SHP77 treated with DMSO at 0.1 percent for 48 hours (cell line): ENCODE measurements around the gene PDIA5.

Experiments
- DNase-seq: peaks from one replicate; lab custom pipeline; 2025; lab: John Stamatoyannopoulos, UW

The PDIA5 gene

GRCh38 chr3:123042413-123042812, 24.4 kb upstream of the PDIA5 start:
- no peak for DNase-seq

GRCh38 chr3:123044981-123045763, 21.7 kb upstream of the PDIA5 start:
- no peak for DNase-seq

- DNase-seq = no peak
Observed at GRCh38 chr3:123046262-123047061, 20.4 kb upstream of the PDIA5 start.

GRCh38 chr3:123047062-123047319, 19.8 kb upstream of the PDIA5 start:
- no peak for DNase-seq

- no peak for DNase-seq
Observed at GRCh38 chr3:123048480-123049237, 18.2 kb upstream of the PDIA5 start.

- DNase-seq = no peak
Observed at GRCh38 chr3:123050666-123051065, 16.2 kb upstream of the PDIA5 start.

- DNase-seq = no peak
Observed at GRCh38 chr3:123053107-123053506, 13.7 kb upstream of the PDIA5 start.

GRCh38 chr3:123054109-123054778, 12.6 kb upstream of the PDIA5 start:
- no peak for DNase-seq

- no peak for DNase-seq
Observed at GRCh38 chr3:123054931-123055330, 11.9 kb upstream of the PDIA5 start.

- DNase-seq = no peak
Observed at GRCh38 chr3:123055352-123055751, 11.5 kb upstream of the PDIA5 start.

GRCh38 chr3:123058505-123058904, 8.3 kb upstream of the PDIA5 start:
- DNase-seq = no peak

- no peak for DNase-seq
Observed at GRCh38 chr3:123060054-123060453, 6.8 kb upstream of the PDIA5 start.

GRCh38 chr3:123061856-123062255, 5.0 kb upstream of the PDIA5 start:
- DNase-seq = no peak

GRCh38 chr3:123063034-123063433, 3.8 kb upstream of the PDIA5 start:
- no peak for DNase-seq

- no peak for DNase-seq
Observed at GRCh38 chr3:123064506-123064905, 2.3 kb upstream of the PDIA5 start.

GRCh38 chr3:123064914-123065313, 1.9 kb upstream of the PDIA5 start:
- DNase-seq = no peak

GRCh38 chr3:123066599-123066895, 278 bp upstream of the PDIA5 start:
- DNase-seq = no peak

- no peak for DNase-seq
Observed at GRCh38 chr3:123067689-123068600, 1.1 kb downstream of the PDIA5 start.

GRCh38 chr3:123068601-123069381, 2.0 kb downstream of the PDIA5 start:
- no peak for DNase-seq

GRCh38 chr3:123070510-123070909, 3.7 kb downstream of the PDIA5 start:
- no peak for DNase-seq

GRCh38 chr3:123071146-123071545, 4.3 kb downstream of the PDIA5 start:
- DNase-seq = no peak
